ENCODE results near the gene CHMP2B.
"Not testable (repeated sequence)": the region's sequence is repeated elsewhere in the genome, so short reads cannot be mapped to it uniquely, and the experiment has no call there.

The CHMP2B gene

GRCh38 chr3:87270908-87271700, 44.0 kb downstream of the CHMP2B start:
- no peak overlapping the region for H3K4me3 ChIP-seq (ENCODE audit: low read depth, low read length)
- no peak for TF ChIP-seq CTCF (IDR thresholded peaks at IDR 0.05; ENCODE audit: low read depth, low read length, missing control alignments)
- no peak for DNase-seq (ENCODE audit: low read depth)

- TF ChIP-seq CTCF (IDR thresholded peaks at IDR 0.05; ENCODE audit: low read depth, low read length, missing control alignments) = no peak
- H3K4me3 ChIP-seq (ENCODE audit: low read depth, low read length) = no peak overlapping the region
- no peak for DNase-seq (ENCODE audit: low read depth)
Measured at GRCh38 chr3:87272718-87273341, 45.7 kb downstream of the CHMP2B start.

DNA sequence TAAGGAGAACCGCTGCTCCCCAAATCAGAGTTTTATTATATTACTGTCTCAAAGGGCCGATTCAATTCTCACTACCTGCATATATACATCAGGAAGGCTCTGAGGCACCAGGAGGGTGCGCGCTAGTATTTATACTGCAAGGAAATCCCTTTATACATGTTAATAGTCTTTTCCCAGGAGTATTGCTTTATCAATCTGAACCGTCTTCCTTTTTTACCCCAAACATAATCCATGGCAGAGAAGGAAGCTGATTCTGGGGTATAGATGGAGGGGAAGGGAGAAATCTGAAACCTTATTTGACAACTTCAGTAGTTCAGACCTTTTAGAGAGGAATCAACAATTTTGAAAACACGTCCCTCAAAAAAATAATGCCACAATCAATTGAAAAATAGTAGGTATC, 49.4 kb downstream of the CHMP2B start, which contains the start of gene POU1F1:
TSS of gene POU1F1 (minus strand) at position 101 of the 400 bp plus-strand sequence. CDS start 122 bp downstream, outside the sequence.
- no peak within 1 kb of the TSS for H3K4me3 ChIP-seq (ENCODE audit: low read depth, low read length)

GRCh38 chr3:87287011-87287410, 59.9 kb downstream of the CHMP2B start:
- no peak for TF ChIP-seq CTCF (IDR thresholded peaks at IDR 0.05; ENCODE audit: low read depth, low read length, missing control alignments)
- H3K4me3 ChIP-seq (ENCODE audit: low read depth, low read length) = no peak overlapping the region
- no peak for DNase-seq (ENCODE audit: low read depth)

More for the DNA sequence above, 49.4 kb downstream of the CHMP2B start, which contains the start of gene POU1F1:
- DNase-seq (ENCODE audit: low read depth) = no peak
- no peak for TF ChIP-seq CTCF (IDR thresholded peaks at IDR 0.05; ENCODE audit: low read depth, low read length, missing control alignments)

GRCh38 chr3:87288446-87288845, 61.3 kb downstream of the CHMP2B start:
- H3K4me3 ChIP-seq (ENCODE audit: low read depth, low read length) = no peak overlapping the region
- no peak for DNase-seq (ENCODE audit: low read depth)
- TF ChIP-seq CTCF (IDR thresholded peaks at IDR 0.05; ENCODE audit: low read depth, low read length, missing control alignments) = no peak

- peak; percentile 39 for TF ChIP-seq CTCF (IDR thresholded peaks at IDR 0.05; ENCODE audit: low read depth, low read length, missing control alignments)
- no peak overlapping the region for H3K4me3 ChIP-seq (ENCODE audit: low read depth, low read length)
- DNase-seq (ENCODE audit: low read depth) = no peak
Measured at GRCh38 chr3:87298111-87298718, 71.1 kb downstream of the CHMP2B start.

DNA sequence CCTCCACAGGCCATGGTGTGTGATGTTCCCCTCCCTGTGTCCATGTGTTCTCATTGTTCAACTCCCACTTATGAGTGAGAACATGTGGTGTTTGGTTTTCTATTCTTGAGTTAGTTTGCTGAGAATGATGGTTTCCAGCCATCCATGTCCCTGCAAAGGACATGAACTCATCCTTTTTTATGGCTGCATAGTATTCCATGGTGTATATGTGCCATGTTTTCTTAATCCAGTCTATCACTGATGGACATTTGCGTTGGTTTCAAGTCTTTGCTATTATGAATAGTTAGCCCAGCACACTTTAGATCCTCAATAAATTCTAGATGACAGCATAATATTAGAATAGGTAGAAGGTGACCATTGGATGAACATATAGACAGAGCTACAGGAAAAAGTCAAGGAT, 77.9 kb downstream of the CHMP2B start:
- H3K4me3 ChIP-seq (ENCODE audit: low read depth, low read length); DNase-seq (ENCODE audit: low read depth): not testable (repeated sequence)
